DND-41 (cell line): Measurements from ENCODE around the gene SYNDIG1.

Experiments
- CTCF ChIP-seq: IDR thresholded peaks from 2 replicates; pipeline ENCODE4 v1.5.1; 2012; ENCODE audit warnings: borderline replicate concordance, low read length, moderate library complexity, mild to moderate bottlenecking; ENCODE audit not compliant: poor library complexity, severe bottlenecking; ENCODE audit errors: extremely low read depth
- EZH2 ChIP-seq: IDR thresholded peaks from 3 replicates; pipeline ENCODE4 v1.6.1; 2012; ENCODE audit warnings: borderline replicate concordance, low read depth, mild to moderate bottlenecking, moderate library complexity, low read length, inconsistent platforms; ENCODE audit not compliant: severe bottlenecking

GRCh38 chr20:24617080-24617432 is 147.6 kb downstream of the SYNDIG1 start:
- TF ChIP-seq CTCF (no peak), EZH2 (no peak)
